ENCODE results near the gene TMEM88. TPM values are rescaled to one million over a fixed set of nuclear protein-coding genes. Genes with fewer than 3 reads are reported as not detected.

TMEM88 gene
- total RNA-seq, 1 experiment from 2014 or later, result 11.3 TPM

DNA sequence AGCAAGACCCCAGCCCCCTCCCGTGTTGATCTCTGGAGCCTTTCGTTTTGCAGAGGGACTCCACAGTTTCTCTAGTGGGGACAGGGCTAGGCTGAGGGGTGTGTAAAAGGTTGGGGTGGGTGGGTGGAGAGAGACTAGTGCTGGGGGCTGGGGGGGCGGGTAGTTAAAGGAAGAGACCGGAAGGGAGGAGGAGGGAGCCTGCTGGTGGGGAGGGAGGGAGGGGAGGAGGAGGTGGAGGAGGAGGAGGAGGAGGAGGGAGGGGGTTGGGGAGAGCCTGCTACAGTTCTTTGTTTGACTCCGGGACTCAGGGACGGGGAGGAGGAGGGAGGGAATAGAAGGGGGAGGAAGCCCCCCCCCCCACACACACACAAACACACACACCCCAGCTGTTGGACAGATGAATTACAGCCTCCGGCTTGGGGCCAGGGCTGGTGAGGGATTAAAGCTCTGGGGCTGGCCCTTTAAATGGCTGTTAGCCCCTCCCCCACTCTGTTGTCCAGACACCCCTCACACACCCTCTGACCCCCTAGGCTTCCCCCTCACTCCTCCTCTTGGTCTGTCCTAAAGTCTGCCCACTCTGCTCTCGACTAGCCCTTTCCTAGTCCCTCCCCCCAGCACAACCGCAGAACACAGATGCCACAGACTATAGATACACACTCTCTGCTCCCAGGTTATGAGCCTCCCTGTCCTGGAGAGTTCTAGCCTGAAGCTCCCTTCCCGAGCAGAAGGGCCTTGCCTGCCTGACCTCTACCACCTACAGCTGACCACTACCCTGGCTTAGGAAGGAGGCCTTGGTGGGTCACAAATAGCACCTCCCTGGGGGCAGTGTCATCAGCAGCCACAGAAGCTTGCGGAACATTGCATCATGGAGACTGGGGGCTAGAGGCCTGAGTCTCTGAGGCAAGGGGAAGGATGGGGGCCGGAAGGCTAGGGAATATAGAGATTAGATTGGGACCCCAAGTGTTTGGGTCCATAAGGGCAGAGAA lies 16.5 kb upstream of the TMEM88 start:
- no peaks in the 10 kb centered on the region for H3K79me1 ChIP-seq (ENCODE audit: insufficient read depth, low read depth, low read length, poor library complexity, severe bottlenecking)
- Mint-ChIP-seq H3K36me3 (ENCODE audit: insufficient read depth in 1 of 3, low read depth in 3 of 3) (peaks cover 2 to 11% (median 9%) of the 10 kb centered on the region in 3 experiments; a peak in 5 of 7 replicates), H3K27me3 (ENCODE audit: low read depth) (peaks cover 33% of the 10 kb centered on the region), H3K4me3 (peak overlapping the region; percentile 86 to 89), H3K4me1 (peaks cover 51 to 55% of the 10 kb centered on the region in 2 experiments), H3K27ac (peak overlapping the region in 2 of 3 experiments; percentile 46 to 68; a peak in 3 of 7 replicates), H3K9me3 (no peaks in the 10 kb centered on the region; a peak in 1 of 5 replicates)
- no peak overlapping the region for H3K56ac ChIP-seq (ENCODE audit: insufficient read length, low read depth, low read length)
- WGBS (ENCODE audit: extremely low coverage, insufficient read length, low lambda C conversion rate), result no CpG with 5 or more reads among the region's 12 CpGs
- peak overlapping the region; percentile 75 for H3K4me2 ChIP-seq (ENCODE audit: insufficient read depth, insufficient read length, low read length)
- H3K27ac ChIP-seq (ENCODE audit: insufficient read length, low read depth, low read length), result no peak overlapping the region
- no peaks in the 10 kb centered on the region for H3K79me2 ChIP-seq (ENCODE audit: insufficient read depth, low read length)
- no peak overlapping the region for H3T11ph ChIP-seq (ENCODE audit: low read length)
- no peak overlapping the region for H4K8ac ChIP-seq (replicated peaks; ENCODE audit: insufficient read length, low read depth, low read length)
- no peaks in the 10 kb centered on the region for H3K9me3 ChIP-seq (ENCODE audit: control insufficient read depth, low read depth, low read length)
- H3K9ac ChIP-seq (ENCODE audit: extremely low read depth, insufficient read length, low read length), result no peak overlapping the region
- no peak overlapping the region for H3K18ac ChIP-seq (ENCODE audit: insufficient read length, low read depth, low read length)
- no peak overlapping the region for H2AK5ac ChIP-seq (ENCODE audit: insufficient read length, low read length)
- no peak overlapping the region for H3K14ac ChIP-seq (ENCODE audit: insufficient read depth, low read length)
- H3K4me1 ChIP-seq (ENCODE audit: insufficient read depth, low read length), result no peaks in the 10 kb centered on the region; the same call in 1 of the 2 replicates
- TF ChIP-seq, protein P1, sequence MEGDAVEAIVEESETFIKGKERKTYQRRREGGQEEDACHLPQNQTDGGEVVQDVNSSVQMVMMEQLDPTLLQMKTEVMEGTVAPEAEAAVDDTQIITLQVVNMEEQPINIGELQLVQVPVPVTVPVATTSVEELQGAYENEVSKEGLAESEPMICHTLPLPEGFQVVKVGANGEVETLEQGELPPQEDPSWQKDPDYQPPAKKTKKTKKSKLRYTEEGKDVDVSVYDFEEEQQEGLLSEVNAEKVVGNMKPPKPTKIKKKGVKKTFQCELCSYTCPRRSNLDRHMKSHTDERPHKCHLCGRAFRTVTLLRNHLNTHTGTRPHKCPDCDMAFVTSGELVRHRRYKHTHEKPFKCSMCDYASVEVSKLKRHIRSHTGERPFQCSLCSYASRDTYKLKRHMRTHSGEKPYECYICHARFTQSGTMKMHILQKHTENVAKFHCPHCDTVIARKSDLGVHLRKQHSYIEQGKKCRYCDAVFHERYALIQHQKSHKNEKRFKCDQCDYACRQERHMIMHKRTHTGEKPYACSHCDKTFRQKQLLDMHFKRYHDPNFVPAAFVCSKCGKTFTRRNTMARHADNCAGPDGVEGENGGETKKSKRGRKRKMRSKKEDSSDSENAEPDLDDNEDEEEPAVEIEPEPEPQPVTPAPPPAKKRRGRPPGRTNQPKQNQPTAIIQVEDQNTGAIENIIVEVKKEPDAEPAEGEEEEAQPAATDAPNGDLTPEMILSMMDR (conservative IDR thresholded peaks at IDR 0.05), result no peak
- H2AFZ ChIP-seq (ENCODE audit: low read length), result no peak overlapping the region
- no peak overlapping the region for H2BK5ac ChIP-seq (ENCODE audit: insufficient read length, low read length)
- no peak overlapping the region for H3K4ac ChIP-seq (ENCODE audit: low read depth, low read length)
- no peak overlapping the region for H2BK15ac ChIP-seq (ENCODE audit: low read depth, low read length)
- peaks cover 28% of the 10 kb centered on the region; the same call in 1 of the 2 replicates for H3K27me3 ChIP-seq (ENCODE audit: insufficient read depth, low read length)
- H2BK12ac ChIP-seq (ENCODE audit: insufficient read length, low read depth, low read length), result no peak overlapping the region
- H2BK20ac ChIP-seq (ENCODE audit: low read depth, low read length, poor library complexity, severe bottlenecking), result no peak overlapping the region
- H4K5ac ChIP-seq (ENCODE audit: insufficient read length, low read depth, low read length), result no peak overlapping the region
- H3K23ac ChIP-seq (ENCODE audit: insufficient read length, low read depth, low read length), result no peak overlapping the region
- H2BK120ac ChIP-seq (ENCODE audit: low read depth, low read length, poor library complexity, severe bottlenecking), result no peak overlapping the region
- peak; percentile 78 for DNase-seq
- H3K23me2 ChIP-seq (ENCODE audit: insufficient read length, low read depth, low read length, poor library complexity, severe bottlenecking), result peaks cover 47% of the 10 kb centered on the region
- no peak overlapping the region for H4K91ac ChIP-seq (ENCODE audit: insufficient read length, low read depth, low read length)
- H4K20me1 ChIP-seq (ENCODE audit: control insufficient read depth, insufficient read depth, insufficient read length), result no peaks in the 10 kb centered on the region
